NCI-H748 treated with DMSO at 0.1 percent for 48 hours (cell line): Measurements from ENCODE around the gene SYN1.

Source experiments
- DNase-seq: peaks from one replicate; lab custom pipeline; 2025; lab: John Stamatoyannopoulos, UW

Gene SYN1

GRCh38 chrX:47595716-47596251 lies 23.9 kb downstream of the SYN1 start:
- DNase-seq: no peak

GRCh38 chrX:47593522-47593921 lies 26.1 kb downstream of the SYN1 start:
- DNase-seq: no peak

- no peak for DNase-seq
Measured at GRCh38 chrX:47590984-47591383, 28.7 kb downstream of the SYN1 start.

DNA sequence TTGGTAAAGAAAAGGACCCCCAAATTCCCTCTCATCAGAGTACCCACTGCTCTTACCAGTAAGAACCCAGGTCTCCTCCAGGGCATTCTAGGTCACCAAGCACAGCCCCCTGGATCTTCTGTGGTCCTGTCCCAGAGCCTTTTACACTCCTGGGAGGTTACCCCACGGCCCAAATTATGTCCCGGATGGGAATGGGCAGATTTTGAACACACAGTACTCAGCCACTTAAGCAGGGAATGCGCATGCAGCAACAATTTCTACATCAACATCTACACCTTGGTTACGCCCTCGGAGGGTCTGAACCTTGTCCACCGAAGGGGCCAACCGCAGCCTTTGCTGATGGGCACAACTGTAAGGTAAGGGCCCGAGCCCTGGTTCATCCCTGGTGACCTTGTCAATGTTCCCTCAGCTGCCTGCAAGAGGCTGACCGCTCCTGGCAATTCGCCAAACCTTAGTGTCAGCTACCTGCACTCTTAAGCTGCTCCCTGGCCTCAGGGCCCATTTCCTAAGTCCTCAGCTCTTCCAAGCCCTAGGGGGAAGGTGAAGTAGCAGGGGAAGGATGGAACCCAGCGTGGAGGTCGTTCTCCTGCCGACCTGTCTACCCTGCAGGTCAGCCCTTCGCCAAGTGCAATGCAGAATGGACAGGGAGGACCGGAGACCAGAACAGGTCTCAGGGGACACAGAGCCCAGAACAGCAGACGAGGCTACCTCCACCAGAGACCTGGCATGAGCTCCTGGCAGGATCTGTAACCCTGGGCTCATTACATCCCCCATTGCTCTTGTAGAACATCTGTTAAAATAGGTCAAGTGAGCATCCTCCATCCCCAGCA lies 31.5 kb downstream of the SYN1 start:
- DNase-seq: no peak

GRCh38 chrX:47587091-47587891 lies 32.4 kb downstream of the SYN1 start:
- no peak for DNase-seq

- no peak for DNase-seq
Measured at GRCh38 chrX:47586043-47586787, 33.4 kb downstream of the SYN1 start.

DNA sequence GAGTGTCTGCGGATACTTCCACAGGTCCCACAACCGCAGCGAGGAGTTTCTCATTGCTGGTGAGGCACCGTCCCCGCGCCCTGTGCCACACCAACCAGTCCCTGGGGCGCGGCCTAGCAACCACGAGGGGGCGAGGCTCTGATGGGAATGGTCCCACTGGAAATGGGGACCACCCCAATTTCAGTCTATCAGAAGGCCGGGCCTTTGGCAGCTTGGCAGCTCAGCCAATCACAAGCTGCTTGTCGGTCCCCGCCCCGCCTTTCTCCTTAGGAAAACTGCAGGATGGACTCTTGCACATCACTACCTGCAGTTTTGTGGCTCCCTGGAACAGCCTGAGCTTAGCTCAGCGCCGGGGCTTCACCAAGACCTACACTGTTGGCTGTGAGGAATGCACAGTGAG lies 34.4 kb downstream of the SYN1 start:
- no peak for DNase-seq

DNA sequence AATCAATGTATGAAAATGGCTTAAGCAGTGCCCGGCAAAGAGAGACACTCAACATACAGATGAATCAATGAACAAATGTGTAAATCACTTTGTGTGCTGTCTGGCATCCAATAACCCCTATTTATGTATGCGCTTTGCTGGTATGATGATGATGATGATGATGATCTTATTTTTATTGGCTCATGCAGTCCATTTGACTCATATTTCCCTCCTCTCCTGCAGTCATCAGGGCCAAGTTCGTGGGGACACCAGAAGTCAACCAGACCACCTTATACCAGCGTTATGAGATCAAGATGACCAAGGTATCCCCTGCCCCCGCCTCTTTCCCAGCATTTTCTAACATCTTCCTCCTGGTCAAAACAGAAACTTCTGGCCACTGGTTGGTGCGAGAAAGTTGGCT lies 34.9 kb downstream of the SYN1 start:
- DNase-seq: no peak

- no peak for DNase-seq
Measured at GRCh38 chrX:47583240-47583861, 36.3 kb downstream of the SYN1 start.

- DNase-seq: no peak
Measured at GRCh38 chrX:47581731-47582647, 37.7 kb downstream of the SYN1 start, which contains the start of gene TIMP1. Gene TIMP1 (plus strand): TSS chrX:47582436. CDS start chrX:47583416, 980 bp downstream.

GRCh38 chrX:47579537-47579936 lies 40.1 kb downstream of the SYN1 start:
- no peak for DNase-seq

DNA sequence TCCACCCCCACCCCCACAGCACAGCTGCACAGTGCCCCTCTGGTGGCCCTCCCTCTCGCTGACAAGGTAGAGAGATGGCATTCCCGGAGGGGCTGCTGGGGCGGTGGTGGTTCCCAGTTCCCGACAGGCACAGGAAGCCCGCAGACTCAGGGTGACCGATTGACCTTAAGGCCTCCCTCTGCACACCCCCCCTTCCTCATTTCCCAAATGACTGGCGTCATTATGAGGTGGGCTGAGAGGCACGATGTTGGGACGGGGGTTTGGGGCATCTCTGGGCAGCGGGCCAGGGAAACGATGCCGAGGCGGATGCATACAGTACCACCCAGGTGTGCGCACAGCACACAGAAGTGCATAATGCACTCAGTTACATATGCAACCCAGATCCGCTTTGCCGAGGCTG lies 41.0 kb downstream of the SYN1 start:
- no peak for DNase-seq

DNA sequence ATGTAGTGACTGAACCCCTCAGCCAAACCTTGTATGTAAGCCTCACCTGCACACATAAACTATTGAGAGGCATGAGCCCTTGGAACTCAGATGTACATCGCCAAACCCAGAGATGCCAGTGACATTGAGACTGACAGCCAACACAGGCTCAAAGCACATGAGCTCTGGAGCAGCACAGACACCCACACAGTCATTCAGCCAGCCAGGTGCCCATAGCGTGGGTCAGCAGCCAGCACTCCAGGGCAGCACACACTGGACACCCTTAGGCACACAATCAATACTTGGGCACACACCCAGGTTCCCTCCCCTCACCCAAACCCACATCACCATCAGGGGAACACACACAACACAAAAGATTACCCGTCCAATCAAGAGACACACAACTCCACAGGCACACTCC lies 41.8 kb downstream of the SYN1 start:
- DNase-seq: no peak

GRCh38 chrX:47577424-47577823 lies 42.2 kb downstream of the SYN1 start:
- DNase-seq: no peak

DNA sequence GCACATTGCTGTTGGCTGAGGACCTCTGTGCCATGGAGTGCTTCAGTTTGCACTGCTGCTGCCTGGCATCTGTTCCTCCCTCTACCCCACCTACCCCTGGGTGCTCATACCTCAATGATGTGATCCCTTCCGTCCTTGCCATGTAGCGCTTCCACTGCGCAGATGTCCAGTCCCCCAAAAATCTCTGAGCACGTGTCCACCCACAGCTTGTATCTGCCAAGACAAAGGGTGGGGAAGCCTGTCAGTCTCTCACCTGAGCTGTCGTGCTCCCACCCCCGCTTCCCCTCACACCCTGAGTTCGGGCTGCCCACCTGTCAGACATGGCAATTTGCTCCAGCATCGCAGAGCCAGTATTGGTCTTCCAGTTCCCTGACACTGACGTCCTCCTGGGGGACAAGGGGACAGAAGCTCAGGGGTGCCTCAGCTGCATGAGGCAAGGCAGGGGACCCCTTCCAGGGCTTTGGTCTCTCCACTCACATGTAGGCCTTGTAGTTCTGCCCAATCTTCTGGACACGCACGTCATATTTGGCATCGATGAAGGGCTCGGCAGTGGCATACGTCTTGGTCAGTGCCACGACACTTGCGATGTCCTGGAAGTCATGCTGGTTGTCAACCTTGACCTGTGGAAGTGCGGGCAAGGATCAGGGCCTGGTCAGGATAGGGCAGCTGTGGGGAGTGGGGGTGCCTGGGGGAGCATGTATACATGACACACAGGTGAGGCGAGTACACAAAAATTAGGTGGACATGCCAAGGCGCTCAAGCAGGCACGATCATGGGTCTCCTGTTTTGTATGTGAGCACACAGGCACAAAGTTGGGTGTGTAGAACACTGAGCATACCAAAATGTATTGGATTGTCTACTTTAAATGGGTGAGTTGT lies 43.4 kb downstream of the SYN1 start:
- DNase-seq: no peak

DNA sequence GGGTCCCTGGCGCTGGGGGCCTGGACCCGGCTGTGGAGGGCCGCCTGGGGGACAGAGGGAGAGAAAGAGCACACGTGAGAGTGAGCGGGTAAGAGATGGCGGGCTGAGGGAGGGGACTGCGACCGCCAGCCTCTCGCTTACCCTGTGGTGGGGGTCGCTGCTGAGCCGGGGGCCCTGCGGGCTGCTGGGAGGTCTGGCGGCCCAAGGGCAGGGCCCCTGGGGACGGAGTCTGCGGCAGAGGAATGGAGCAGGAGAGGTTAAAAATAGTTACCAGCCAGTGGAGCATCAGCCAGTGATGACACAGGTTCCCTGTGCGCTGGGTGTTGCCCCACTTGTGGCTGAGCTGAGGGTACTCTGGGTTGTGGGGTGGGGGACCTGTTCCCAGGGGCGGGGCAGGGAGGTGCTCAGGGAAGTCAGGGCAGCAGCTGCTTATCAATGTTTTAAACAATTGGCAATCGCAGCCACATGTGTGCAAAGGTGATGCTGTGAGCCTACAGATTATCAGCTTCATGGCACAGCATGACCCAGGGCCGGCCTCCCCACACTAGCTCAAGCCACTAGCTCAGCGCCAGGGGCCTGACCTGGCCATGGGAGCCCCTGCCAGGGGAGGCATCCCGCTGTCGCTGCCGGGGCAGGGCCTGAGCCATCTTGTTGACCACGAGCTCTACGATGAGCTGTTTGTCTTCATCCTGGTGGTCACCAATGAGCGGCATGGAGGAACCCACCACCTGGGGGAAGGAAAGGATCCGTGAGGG lies 44.9 kb downstream of the SYN1 start:
- DNase-seq: no peak

DNA sequence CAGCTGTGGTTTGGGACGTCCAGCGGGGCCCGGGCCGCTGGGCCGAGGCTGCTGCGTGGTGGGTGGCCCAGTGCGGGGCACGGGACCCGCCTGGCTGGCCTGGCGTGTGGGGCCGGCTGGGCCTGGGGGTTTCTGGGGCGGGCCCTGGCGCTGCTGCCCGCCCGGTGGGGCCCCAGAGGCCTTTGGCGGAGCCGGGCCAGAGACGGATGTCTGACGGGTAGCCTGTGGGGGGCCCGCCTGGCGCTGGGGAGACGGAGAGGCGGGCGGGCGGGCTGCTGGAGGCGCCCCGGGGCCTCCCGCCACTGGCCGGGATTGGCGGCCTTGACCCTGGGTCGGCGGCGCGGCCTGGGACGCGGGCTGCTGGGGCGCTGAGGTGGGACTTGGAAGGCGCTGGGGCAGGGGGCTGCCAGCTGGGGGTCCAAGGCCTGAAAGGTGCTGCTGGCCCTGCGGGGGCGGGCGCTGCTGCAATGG lies 45.5 kb downstream of the SYN1 start:
- no peak for DNase-seq

GRCh38 chrX:47573341-47574075 lies 46.1 kb downstream of the SYN1 start:
- DNase-seq: no peak
